Brain microvascular endothelial cell (primary cell): ENCODE results near the gene PHF12.
A peak's percentile ranks its signal among the peaks of the same experiment; 100 is the strongest.
"Not testable (repeated sequence)": the region's sequence is repeated elsewhere in the genome, so short reads cannot be mapped to it uniquely, and the experiment has no call there.

ENCODE experiments used
- DNase-seq: peaks from one replicate; pipeline ENCODE4 v3.0.0-alpha.2; 2020
- H3K27ac ChIP-seq: fragments of 250-450 bp; sonication (Bioruptor Pico); 2 replicates; pipeline ENCODE4 v1.5.1; 2020; ENCODE audit warnings: mild to moderate bottlenecking, moderate library complexity
- H3K27me3 ChIP-seq: fragments of 250-450 bp; sonication (Bioruptor Pico); replicated peaks from 2 replicates; pipeline ENCODE4 v1.5.1; 2020; ENCODE audit warnings: mild to moderate bottlenecking
- H3K36me3 ChIP-seq: fragments of 250-450 bp; sonication (Bioruptor Pico); replicated peaks from 2 replicates; pipeline ENCODE4 v1.5.1; 2020; ENCODE audit warnings: mild to moderate bottlenecking
- H3K4me3 ChIP-seq: 2 replicates; pipeline ENCODE4 v1.5.1; 2011; ENCODE audit warnings: low read depth, mild to moderate bottlenecking, control low read depth, low read length, moderate library complexity
- in situ Hi-C: cut with HindIII; loops from 2 replicates; pipeline ENCODE4 v1.10.0; 2017; ENCODE audit warnings: low sequenced_read_pairs, low pct_ligation_motif_present
- TF ChIP-seq, protein P1 (sequence below): IDR thresholded peaks from 2 replicates; pipeline ENCODE4 v1.5.1; 2011; ENCODE audit warnings: low read depth, mild to moderate bottlenecking, moderate library complexity, low read length, control low read depth, inconsistent platforms; ENCODE audit errors: missing control alignments

PHF12 gene

DNA sequence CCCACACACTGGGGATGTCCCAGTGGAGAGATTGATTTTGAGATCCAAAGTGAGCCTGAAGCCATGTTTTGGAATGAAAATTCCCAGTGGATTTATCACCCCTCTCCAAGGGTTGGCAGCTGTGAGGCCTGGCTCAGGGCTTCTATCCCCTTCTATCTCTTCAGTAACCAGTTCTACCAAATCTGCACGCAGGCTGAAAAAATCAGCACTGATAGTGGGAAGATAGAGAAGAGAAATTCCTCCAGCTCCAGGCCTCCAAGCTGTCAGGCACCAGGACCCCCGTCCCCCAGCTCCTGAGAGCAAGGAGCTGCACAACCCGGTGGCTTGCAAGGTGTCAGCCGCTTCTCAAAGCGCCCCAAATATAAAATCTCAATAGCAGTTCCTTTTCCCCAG is 54.8 kb downstream of the PHF12 start:
- no peaks in the 10 kb centered on the region for H3K27me3 ChIP-seq
- in situ Hi-C loops, result no loop called here

DNA sequence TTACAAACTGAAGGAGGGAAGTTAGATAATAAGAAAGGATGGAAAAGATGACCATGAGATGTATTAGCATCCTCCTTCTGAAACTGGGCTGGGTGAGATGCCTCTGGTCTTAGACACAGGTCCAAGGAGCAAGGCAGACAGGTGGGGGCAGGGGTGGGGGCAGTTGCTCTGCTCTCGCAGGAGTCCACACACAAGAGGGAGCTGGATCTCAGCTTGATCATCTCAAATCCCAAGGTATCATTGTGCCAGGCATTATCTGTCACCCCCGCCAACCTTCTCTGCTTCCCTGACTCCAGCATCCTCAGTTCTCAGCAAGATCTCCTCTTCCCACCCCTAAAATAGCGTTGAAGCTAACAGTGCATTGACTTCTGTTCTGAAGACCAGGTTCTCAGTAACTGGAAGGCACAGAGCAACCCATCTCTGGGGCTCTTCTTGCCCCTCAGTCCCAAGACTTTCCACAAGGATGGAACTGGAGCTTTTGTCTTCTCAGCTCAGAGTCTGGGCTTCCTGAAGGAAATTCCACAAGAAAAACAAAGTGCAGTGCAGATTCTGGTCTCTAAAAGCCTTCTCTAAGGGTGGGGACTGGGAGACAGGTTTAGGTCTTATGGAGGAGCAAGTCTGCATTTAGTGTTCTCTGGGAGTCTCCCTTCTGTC is 55.4 kb downstream of the PHF12 start:
- in situ Hi-C loops, result no loop called here
- Histone ChIP-seq H3K27me3 (no peaks in the 10 kb centered on the region), H3K4me3 (no peak overlapping the region), H3K27ac (no peak overlapping the region), H3K36me3 (no peaks in the 10 kb centered on the region)
- DNase-seq, result no peak
- TF ChIP-seq, protein P1, sequence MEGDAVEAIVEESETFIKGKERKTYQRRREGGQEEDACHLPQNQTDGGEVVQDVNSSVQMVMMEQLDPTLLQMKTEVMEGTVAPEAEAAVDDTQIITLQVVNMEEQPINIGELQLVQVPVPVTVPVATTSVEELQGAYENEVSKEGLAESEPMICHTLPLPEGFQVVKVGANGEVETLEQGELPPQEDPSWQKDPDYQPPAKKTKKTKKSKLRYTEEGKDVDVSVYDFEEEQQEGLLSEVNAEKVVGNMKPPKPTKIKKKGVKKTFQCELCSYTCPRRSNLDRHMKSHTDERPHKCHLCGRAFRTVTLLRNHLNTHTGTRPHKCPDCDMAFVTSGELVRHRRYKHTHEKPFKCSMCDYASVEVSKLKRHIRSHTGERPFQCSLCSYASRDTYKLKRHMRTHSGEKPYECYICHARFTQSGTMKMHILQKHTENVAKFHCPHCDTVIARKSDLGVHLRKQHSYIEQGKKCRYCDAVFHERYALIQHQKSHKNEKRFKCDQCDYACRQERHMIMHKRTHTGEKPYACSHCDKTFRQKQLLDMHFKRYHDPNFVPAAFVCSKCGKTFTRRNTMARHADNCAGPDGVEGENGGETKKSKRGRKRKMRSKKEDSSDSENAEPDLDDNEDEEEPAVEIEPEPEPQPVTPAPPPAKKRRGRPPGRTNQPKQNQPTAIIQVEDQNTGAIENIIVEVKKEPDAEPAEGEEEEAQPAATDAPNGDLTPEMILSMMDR, result no peak

More for the DNA sequence above, 54.8 kb downstream of the PHF12 start:
- peak overlapping the region; percentile 80 for H3K4me3 ChIP-seq
- TF ChIP-seq, protein P1, result no peak
- no peak overlapping the region for H3K27ac ChIP-seq
- H3K36me3 ChIP-seq, result no peaks in the 10 kb centered on the region
- no peak for DNase-seq

DNA sequence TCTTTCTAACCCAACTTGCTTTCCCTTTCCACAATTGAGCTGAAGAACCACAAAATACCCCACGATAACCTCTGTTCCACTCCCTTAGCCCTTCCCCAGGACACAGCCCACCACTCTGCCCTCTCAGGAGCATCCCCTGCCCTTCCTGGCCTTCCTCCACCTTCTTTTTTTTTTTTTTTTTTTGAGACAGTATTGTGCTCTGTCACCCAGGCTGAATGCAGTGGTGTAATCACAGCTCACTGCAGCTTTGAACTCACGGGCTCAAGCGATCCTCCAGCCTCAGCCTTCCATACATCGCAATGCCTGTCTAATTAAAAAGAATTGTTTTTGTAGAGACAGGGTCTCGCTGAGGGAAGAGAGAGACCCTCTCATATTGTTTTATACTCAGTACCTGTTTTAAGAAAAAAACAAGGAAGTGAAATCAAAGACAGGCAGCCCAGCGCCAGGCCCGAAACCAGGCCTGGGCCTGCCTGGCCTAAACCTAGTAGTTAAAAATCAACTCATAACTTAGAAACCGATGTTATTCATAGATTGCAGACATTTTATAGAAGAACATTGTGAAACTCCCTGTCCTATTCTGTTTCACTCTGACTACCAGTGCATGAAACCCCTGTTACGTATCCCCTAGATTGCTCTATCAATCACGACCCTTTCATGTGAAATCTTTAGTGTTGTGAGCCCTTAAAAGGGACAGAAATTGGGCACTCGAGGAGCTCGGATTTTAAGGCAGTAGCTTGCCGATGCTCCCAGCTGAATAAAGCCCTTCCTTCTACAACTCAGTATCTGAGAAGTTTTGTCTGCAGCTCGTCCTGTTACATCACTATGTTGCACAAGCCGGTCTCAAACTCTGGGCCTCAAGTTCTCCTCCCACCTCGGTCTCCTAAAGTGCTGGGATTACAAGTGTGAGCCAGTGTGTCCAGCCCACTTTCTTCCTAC is 57.8 kb downstream of the PHF12 start:
- H3K27me3 ChIP-seq, H3K4me3 ChIP-seq, H3K36me3 ChIP-seq, DNase-seq, in situ Hi-C loops, H3K27ac ChIP-seq: not testable (repeated sequence)

DNA sequence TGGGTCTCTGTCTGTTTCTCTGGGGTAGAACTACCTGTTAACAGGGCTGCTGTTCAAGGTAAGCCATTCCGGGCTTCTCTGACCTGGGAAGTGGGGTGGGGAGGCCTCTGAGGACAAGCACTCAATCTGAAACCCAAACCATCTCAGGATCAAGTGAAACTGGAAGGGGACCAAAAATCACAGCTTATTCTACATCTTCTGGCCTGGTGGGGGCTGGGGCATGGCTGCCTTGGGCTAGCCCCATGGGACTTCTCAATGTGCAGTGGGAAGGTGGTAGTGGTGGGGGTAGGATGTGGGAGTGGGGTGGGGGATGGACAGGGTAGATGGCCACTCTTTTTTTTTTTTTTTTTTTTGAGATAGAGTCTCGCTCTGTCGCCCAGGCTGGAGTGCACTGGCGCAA is 59.3 kb downstream of the PHF12 start:
- Histone ChIP-seq H3K27ac (no peak overlapping the region), H3K36me3 (no peaks in the 10 kb centered on the region)
- in situ Hi-C loops, result no loop called here

DNA sequence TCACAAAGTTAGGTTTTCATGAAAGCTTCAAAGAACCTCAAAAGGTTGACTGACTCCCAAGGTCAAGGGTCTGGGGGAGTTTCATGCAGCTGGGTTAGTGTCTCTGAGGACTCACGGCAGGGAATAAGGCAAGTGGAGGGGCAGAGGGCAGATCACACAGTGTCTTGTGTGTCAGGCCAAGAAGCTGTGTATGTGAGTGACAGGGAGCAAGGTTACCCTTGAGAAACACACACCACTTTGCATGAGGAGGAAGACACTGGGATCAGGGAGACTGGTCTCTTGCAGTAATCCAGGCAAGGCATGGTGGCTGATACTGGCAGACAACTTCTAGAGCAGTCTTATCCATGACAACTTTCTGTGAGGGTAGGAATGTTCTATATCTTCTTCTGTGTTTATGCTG is 60.1 kb downstream of the PHF12 start:
- Histone ChIP-seq H3K36me3 (no peaks in the 10 kb centered on the region), H3K4me3 (no peak overlapping the region), H3K27ac (no peak overlapping the region), H3K27me3 (no peaks in the 10 kb centered on the region)
- no peak for DNase-seq
- in situ Hi-C loops, result no loop called here
- TF ChIP-seq, protein P1, result no peak

More for the DNA sequence above, 59.3 kb downstream of the PHF12 start:
- H3K4me3 ChIP-seq, result no peak overlapping the region
- TF ChIP-seq, protein P1, result no peak
- no peaks in the 10 kb centered on the region for H3K27me3 ChIP-seq
- no peak for DNase-seq

DNA sequence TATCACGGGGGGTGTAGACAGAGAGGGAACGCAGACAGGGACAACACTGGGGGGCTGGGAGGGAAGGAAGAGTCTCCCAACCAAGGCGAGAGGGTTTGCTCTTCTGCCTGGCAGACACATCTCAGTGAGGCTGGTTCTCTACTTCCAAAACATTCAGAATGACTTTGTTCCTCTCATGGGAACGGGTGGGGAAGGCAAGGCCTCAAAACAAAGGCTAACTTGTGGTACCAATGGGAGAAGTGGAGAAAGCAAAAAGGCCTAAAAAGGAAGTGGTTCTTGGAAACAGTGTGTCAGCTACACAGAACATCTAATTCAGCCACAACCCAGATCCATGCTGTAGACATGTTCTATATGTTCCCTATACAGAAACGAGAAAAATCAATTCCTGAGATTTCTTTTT is 61.3 kb downstream of the PHF12 start:
- no peak overlapping the region for H3K27ac ChIP-seq
- peaks cover 2% of the 10 kb centered on the region for H3K36me3 ChIP-seq
- DNase-seq, result no peak
- TF ChIP-seq, protein P1, result no peak
- no peak overlapping the region for H3K4me3 ChIP-seq
- in situ Hi-C loops, result no loop called here
- H3K27me3 ChIP-seq, result no peaks in the 10 kb centered on the region
